NB4 (cell line): ENCODE results near the gene BLTP3B.

Experiments
- TF ChIP-seq, protein P1 (sequence below): IDR thresholded peaks from one replicate; pipeline ENCODE4 v1.5.1; 2012; ENCODE audit warnings: low read depth, low read length
- TF ChIP-seq, protein P2 (sequence below): IDR thresholded peaks from 2 replicates; pipeline ENCODE4 v1.6.1; 2011; ENCODE audit warnings: low read depth, low read length

DNA sequence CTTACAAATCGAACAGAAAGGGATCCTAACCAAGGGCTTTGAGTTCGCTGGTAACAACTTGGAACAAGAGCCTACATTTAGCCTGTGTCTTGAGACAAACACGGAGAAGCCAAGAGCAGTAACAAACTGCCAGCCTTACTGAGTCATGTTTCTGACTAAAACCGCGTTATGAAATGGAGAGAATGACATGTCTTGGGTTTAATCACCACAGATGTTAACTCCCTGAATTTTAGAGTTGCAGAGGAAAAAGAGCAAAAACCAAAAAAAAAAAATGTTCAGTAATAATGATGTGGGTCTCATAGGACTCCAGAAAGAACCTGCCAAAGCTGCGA lies 1.0 kb downstream of the BLTP3B start:
- TF ChIP-seq, protein P1, sequence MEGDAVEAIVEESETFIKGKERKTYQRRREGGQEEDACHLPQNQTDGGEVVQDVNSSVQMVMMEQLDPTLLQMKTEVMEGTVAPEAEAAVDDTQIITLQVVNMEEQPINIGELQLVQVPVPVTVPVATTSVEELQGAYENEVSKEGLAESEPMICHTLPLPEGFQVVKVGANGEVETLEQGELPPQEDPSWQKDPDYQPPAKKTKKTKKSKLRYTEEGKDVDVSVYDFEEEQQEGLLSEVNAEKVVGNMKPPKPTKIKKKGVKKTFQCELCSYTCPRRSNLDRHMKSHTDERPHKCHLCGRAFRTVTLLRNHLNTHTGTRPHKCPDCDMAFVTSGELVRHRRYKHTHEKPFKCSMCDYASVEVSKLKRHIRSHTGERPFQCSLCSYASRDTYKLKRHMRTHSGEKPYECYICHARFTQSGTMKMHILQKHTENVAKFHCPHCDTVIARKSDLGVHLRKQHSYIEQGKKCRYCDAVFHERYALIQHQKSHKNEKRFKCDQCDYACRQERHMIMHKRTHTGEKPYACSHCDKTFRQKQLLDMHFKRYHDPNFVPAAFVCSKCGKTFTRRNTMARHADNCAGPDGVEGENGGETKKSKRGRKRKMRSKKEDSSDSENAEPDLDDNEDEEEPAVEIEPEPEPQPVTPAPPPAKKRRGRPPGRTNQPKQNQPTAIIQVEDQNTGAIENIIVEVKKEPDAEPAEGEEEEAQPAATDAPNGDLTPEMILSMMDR: no peak
- TF ChIP-seq, protein P2, sequence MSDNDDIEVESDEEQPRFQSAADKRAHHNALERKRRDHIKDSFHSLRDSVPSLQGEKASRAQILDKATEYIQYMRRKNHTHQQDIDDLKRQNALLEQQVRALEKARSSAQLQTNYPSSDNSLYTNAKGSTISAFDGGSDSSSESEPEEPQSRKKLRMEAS: no peak
